WTC11 (cell line): ENCODE measurements around the gene MCL1. TPM values are rescaled to one million over a fixed set of nuclear protein-coding genes. Genes with fewer than 3 reads are reported as not detected.

Experiments
- ATAC-seq: fragments of 200-7000 bp; cut with Tn5 transposase; 2 replicates; pipeline ENCODE4 v1.10.0; 2021; ENCODE audit warnings: mild to moderate bottlenecking, moderate library complexity
- CTCF ChIA-PET: fragments of 300-600 bp; sonication (Branson Sonifier 250); formaldehyde crosslinking; loops from one replicate; lab custom pipeline; 2021; ENCODE audit warnings: antibody characterized with exemption; lab: Charles Lee
- POLR2A ChIA-PET: fragments of 350-600 bp; sonication (Branson Sonifier 250); formaldehyde crosslinking; loops from one replicate; lab custom pipeline; 2021; ENCODE audit warnings: antibody characterized with exemption; lab: Charles Lee
- DNase-seq: peaks from one replicate; pipeline ENCODE4 v3.0.0; 2021; ENCODE audit warnings: low spot score
- H3K27ac Mint-ChIP-seq: 2 replicates; pipeline ENCODE4 v1.8.0; 2021; ENCODE audit warnings: mixed read lengths
- H3K27me3 Mint-ChIP-seq: 2 replicates; pipeline ENCODE4 v1.8.0; 2021; ENCODE audit warnings: low read depth, mild to moderate bottlenecking, moderate library complexity, mixed read lengths
- H3K36me3 Mint-ChIP-seq: 2 replicates; pipeline ENCODE4 v1.8.0; 2021; ENCODE audit warnings: mixed read lengths
- H3K4me1 Mint-ChIP-seq: 2 replicates; pipeline ENCODE4 v1.8.0; 2022; ENCODE audit warnings: mixed read lengths
- H3K4me3 Mint-ChIP-seq: 2 replicates; pipeline ENCODE4 v1.8.0; 2021; ENCODE audit warnings: mild to moderate bottlenecking, moderate library complexity, mixed read lengths
- H3K9me3 Mint-ChIP-seq: 2 replicates; pipeline ENCODE4 v1.8.0; 2021; ENCODE audit warnings: mixed read lengths
- CBFB ChIP-seq: sonication (generic); formaldehyde crosslinking; IDR thresholded peaks from 2 replicates; pipeline ENCODE4 v1.8.1; 2022; ENCODE audit warnings: mild to moderate bottlenecking, low read depth, missing genetic modification reagents
- E2F5 ChIP-seq: sonication (generic); formaldehyde crosslinking; IDR thresholded peaks from 2 replicates; pipeline ENCODE4 v1.8.1; 2022; ENCODE audit warnings: mild to moderate bottlenecking, moderate library complexity, missing genetic modification reagents
- HMGXB4 ChIP-seq: sonication (generic); formaldehyde crosslinking; IDR thresholded peaks from 2 replicates; pipeline ENCODE4 v1.8.1; 2023; ENCODE audit warnings: mild to moderate bottlenecking, moderate library complexity, missing genetic modification reagents
- MAX ChIP-seq: sonication (generic); formaldehyde crosslinking; IDR thresholded peaks from 2 replicates; pipeline ENCODE4 v1.8.0; 2022; ENCODE audit warnings: mild to moderate bottlenecking, missing genetic modification reagents
- MYBL2 ChIP-seq: sonication (generic); formaldehyde crosslinking; IDR thresholded peaks from 2 replicates; pipeline ENCODE4 v1.8.1; 2023; ENCODE audit warnings: mild to moderate bottlenecking, moderate library complexity, missing genetic modification reagents
- ZBTB43 ChIP-seq: sonication (generic); formaldehyde crosslinking; IDR thresholded peaks from 2 replicates; pipeline ENCODE4 v1.8.1; 2023; ENCODE audit warnings: mild to moderate bottlenecking, missing genetic modification reagents
- ZNF232 ChIP-seq: sonication (generic); formaldehyde crosslinking; IDR thresholded peaks from 2 replicates; pipeline ENCODE4 v1.8.0; 2022; ENCODE audit warnings: mild to moderate bottlenecking, missing genetic modification reagents
- ZNF281 ChIP-seq: sonication (generic); formaldehyde crosslinking; IDR thresholded peaks from 2 replicates; pipeline ENCODE4 v1.8.0; 2023; ENCODE audit warnings: mild to moderate bottlenecking, missing genetic modification reagents
- total RNA-seq: library from RNA; stranded (reverse); gene quantifications from 3 replicates; pipeline ENCODE4 v1.2.3, GENCODE V29; 2021
- TF ChIP-seq, protein P1 (sequence below): sonication (generic); formaldehyde crosslinking; conservative IDR thresholded peaks from 2 replicates; pipeline ENCODE4 v1.8.1; 2022; ENCODE audit warnings: mild to moderate bottlenecking, missing genetic modification reagents
- TF ChIP-seq, protein P2 (sequence below): fragments of 200-600 bp; IDR thresholded peaks from 2 replicates; pipeline ENCODE4 v1.8.0; 2022; ENCODE audit warnings: antibody characterized with exemption
- TF ChIP-seq, protein P3 (sequence below): sonication (generic); formaldehyde crosslinking; conservative IDR thresholded peaks from 2 replicates; pipeline ENCODE4 v1.8.1; 2023; ENCODE audit warnings: mild to moderate bottlenecking, low read depth, missing genetic modification reagents, moderate library complexity

Gene MCL1
- total RNA-seq, 1 experiment from 2014 or later = 191 TPM

GRCh38 chr1:150560576-150561253 lies 18.7 kb downstream of the MCL1 start:
- peaks cover under 1% of the 10 kb centered on the region; the same call in 1 of the 2 replicates for H3K36me3 Mint-ChIP-seq
- TF ChIP-seq HMGXB4 (CRISPR knock-in tag) (0 out of 2 replicates have a peak, but pooled peaks have one; percentile 26), MYBL2 (0 out of 2 replicates have a peak, but pooled peaks have one; percentile 9)
- TF ChIP-seq, protein P1, sequence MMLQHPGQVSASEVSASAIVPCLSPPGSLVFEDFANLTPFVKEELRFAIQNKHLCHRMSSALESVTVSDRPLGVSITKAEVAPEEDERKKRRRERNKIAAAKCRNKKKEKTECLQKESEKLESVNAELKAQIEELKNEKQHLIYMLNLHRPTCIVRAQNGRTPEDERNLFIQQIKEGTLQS = no peak
- TF ChIP-seq, protein P2, sequence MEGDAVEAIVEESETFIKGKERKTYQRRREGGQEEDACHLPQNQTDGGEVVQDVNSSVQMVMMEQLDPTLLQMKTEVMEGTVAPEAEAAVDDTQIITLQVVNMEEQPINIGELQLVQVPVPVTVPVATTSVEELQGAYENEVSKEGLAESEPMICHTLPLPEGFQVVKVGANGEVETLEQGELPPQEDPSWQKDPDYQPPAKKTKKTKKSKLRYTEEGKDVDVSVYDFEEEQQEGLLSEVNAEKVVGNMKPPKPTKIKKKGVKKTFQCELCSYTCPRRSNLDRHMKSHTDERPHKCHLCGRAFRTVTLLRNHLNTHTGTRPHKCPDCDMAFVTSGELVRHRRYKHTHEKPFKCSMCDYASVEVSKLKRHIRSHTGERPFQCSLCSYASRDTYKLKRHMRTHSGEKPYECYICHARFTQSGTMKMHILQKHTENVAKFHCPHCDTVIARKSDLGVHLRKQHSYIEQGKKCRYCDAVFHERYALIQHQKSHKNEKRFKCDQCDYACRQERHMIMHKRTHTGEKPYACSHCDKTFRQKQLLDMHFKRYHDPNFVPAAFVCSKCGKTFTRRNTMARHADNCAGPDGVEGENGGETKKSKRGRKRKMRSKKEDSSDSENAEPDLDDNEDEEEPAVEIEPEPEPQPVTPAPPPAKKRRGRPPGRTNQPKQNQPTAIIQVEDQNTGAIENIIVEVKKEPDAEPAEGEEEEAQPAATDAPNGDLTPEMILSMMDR = peak; percentile 71
- TF ChIP-seq, all 79 proteins: peak for 3
- POLR2A ChIA-PET = interaction anchor here (0.5 to 6.4 kb wide), 12 partner anchors 9 to 349 kb away, joined by 3 to 188 read pairs (median 4); partner anchors contain the start of genes ADAMTSL4, ENSA, FALEC and GOLPH3L
- Mint-ChIP-seq H3K4me1 (peaks cover 45% of the 10 kb centered on the region), H3K9me3 (no peaks in the 10 kb centered on the region), H3K4me3 (peak overlapping the region; percentile 92), H3K27ac (peak overlapping the region; percentile 98), H3K27me3 (no peaks in the 10 kb centered on the region)
- CTCF ChIA-PET = interaction anchor here (0.6 to 7.9 kb wide), 34 partner anchors 10 to 539 kb away, joined by 3 to 144 read pairs (median 6); partner anchors contain the start of genes ADAMTSL4, ENSA, FALEC and GOLPH3L
- ATAC-seq (peak; percentile 57), DNase-seq (peak; percentile 94)

- ATAC-seq = peak; percentile 10
- Mint-ChIP-seq H3K27ac (no peak overlapping the region), H3K4me1 (peaks cover 46% of the 10 kb centered on the region), H3K9me3 (no peaks in the 10 kb centered on the region), H3K36me3 (peaks cover 4% of the 10 kb centered on the region; the same call in 1 of the 2 replicates), H3K27me3 (no peaks in the 10 kb centered on the region), H3K4me3 (0 out of 2 replicates have a peak overlapping the region, but pooled peaks have one; percentile 92)
- CTCF ChIA-PET = interaction anchor here (0.5 to 7.9 kb wide), 38 partner anchors 10 to 540 kb away, joined by 3 to 144 read pairs (median 4); partner anchors contain the start of genes ADAMTSL4, CTSK, ENSA and FALEC
- no peak for TF ChIP-seq ZBTB43 (CRISPR knock-in tag)
- TF ChIP-seq, protein P2 = peak; percentile 94
- DNase-seq = peak; percentile 87
- POLR2A ChIA-PET = interaction anchor here (0.6 to 6.4 kb wide), 7 partner anchors 10 to 70 kb away, joined by 3 to 188 read pairs (median 5); partner anchors contain the start of genes ENSA and MCL1
Measured at GRCh38 chr1:150560011-150560438, 19.4 kb downstream of the MCL1 start.

GRCh38 chr1:150559656-150560010 lies 19.8 kb downstream of the MCL1 start:
- peaks cover 43% of the 10 kb centered on the region for H3K4me1 Mint-ChIP-seq
- H3K4me3 Mint-ChIP-seq = no peak overlapping the region
- H3K27ac Mint-ChIP-seq = no peak overlapping the region
- TF ChIP-seq, protein P3, sequence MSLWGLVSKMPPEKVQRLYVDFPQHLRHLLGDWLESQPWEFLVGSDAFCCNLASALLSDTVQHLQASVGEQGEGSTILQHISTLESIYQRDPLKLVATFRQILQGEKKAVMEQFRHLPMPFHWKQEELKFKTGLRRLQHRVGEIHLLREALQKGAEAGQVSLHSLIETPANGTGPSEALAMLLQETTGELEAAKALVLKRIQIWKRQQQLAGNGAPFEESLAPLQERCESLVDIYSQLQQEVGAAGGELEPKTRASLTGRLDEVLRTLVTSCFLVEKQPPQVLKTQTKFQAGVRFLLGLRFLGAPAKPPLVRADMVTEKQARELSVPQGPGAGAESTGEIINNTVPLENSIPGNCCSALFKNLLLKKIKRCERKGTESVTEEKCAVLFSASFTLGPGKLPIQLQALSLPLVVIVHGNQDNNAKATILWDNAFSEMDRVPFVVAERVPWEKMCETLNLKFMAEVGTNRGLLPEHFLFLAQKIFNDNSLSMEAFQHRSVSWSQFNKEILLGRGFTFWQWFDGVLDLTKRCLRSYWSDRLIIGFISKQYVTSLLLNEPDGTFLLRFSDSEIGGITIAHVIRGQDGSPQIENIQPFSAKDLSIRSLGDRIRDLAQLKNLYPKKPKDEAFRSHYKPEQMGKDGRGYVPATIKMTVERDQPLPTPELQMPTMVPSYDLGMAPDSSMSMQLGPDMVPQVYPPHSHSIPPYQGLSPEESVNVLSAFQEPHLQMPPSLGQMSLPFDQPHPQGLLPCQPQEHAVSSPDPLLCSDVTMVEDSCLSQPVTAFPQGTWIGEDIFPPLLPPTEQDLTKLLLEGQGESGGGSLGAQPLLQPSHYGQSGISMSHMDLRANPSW = no peak
- TF ChIP-seq ZNF232 (CRISPR knock-in tag) (no peak), E2F5 (CRISPR knock-in tag) (no peak), CBFB (CRISPR knock-in tag) (no peak), ZNF281 (no peak), MAX (CRISPR knock-in tag) (0 out of 2 replicates have a peak, but pooled peaks have one; percentile 36)
- TF ChIP-seq, protein P1 = no peak
- TF ChIP-seq, all 79 proteins: peak for 1
- H3K9me3 Mint-ChIP-seq = no peaks in the 10 kb centered on the region
- POLR2A ChIA-PET = interaction anchor here (0.6 to 2.1 kb wide), 4 partner anchors 10 to 66 kb away, joined by 3 to 11 read pairs (median 3); partner anchors contain the start of gene MCL1
- CTCF ChIA-PET = interaction anchor here (0.5 to 7.9 kb wide), 35 partner anchors 9 to 540 kb away, joined by 3 to 144 read pairs (median 5); partner anchors contain the start of genes ADAMTSL4, CTSK, ENSA and FALEC
- peaks cover 4% of the 10 kb centered on the region; the same call in 1 of the 2 replicates for H3K36me3 Mint-ChIP-seq
- ATAC-seq (no peak), DNase-seq (no peak)
- H3K27me3 Mint-ChIP-seq = no peaks in the 10 kb centered on the region
